GM18499 (cell line): Measurements from ENCODE around the gene ACTL8.

ENCODE experiments used
- ATAC-seq: cut with Tn5 transposase; IDR thresholded peaks from one replicate; pipeline ENCODE4 v1.9.1; 2021; ENCODE audit warnings: moderate number of reproducible peaks; ENCODE audit not compliant: insufficient read depth, unreplicated experiment

The ACTL8 gene

GRCh38 chr1:17798011-17798410, 42.9 kb downstream of the ACTL8 start:
- ATAC-seq, result no peak

GRCh38 chr1:17798799-17799382, 43.8 kb downstream of the ACTL8 start:
- no peak for ATAC-seq

GRCh38 chr1:17799642-17800041, 44.5 kb downstream of the ACTL8 start:
- no peak for ATAC-seq

GRCh38 chr1:17802164-17802563, 47.0 kb downstream of the ACTL8 start:
- no peak for ATAC-seq

GRCh38 chr1:17802945-17803344, 47.8 kb downstream of the ACTL8 start:
- ATAC-seq, result no peak

GRCh38 chr1:17805869-17806684, 50.9 kb downstream of the ACTL8 start:
- ATAC-seq, result no peak

GRCh38 chr1:17808816-17809215, 53.7 kb downstream of the ACTL8 start:
- ATAC-seq, result no peak

- no peak for ATAC-seq
Measured at GRCh38 chr1:17810668-17811067, 55.5 kb downstream of the ACTL8 start.

GRCh38 chr1:17816511-17816910, 61.4 kb downstream of the ACTL8 start:
- no peak for ATAC-seq

GRCh38 chr1:17819129-17819802, 64.1 kb downstream of the ACTL8 start:
- no peak for ATAC-seq

GRCh38 chr1:17820198-17820597, 65.1 kb downstream of the ACTL8 start:
- ATAC-seq, result no peak

- no peak for ATAC-seq
Measured at GRCh38 chr1:17822741-17823426, 67.8 kb downstream of the ACTL8 start.

GRCh38 chr1:17825273-17826164, 70.4 kb downstream of the ACTL8 start:
- no peak for ATAC-seq

GRCh38 chr1:17826165-17826488, 71.0 kb downstream of the ACTL8 start:
- no peak for ATAC-seq

GRCh38 chr1:17828991-17829390, 73.9 kb downstream of the ACTL8 start:
- no peak for ATAC-seq

GRCh38 chr1:17829579-17829978, 74.4 kb downstream of the ACTL8 start:
- no peak for ATAC-seq

GRCh38 chr1:17831597-17831996, 76.5 kb downstream of the ACTL8 start:
- no peak for ATAC-seq

GRCh38 chr1:17833661-17834501, 78.7 kb downstream of the ACTL8 start:
- ATAC-seq, result no peak

GRCh38 chr1:17834561-17835100, 79.5 kb downstream of the ACTL8 start:
- ATAC-seq, result no peak
